PC-3 (cell line): Measurements from ENCODE around the gene ZDHHC19.

ENCODE experiments used
- EZH2 ChIP-seq: fragments of 300-600 bp; sonication (generic); IDR thresholded peaks from one replicate; pipeline ENCODE4 v1.6.1; 2017; ENCODE audit warnings: antibody characterized with exemption, mild to moderate bottlenecking, low read length; ENCODE audit not compliant: unreplicated experiment
- EZH2phosphoT487 ChIP-seq: fragments of 300-600 bp; sonication (generic); IDR thresholded peaks from 2 replicates; pipeline ENCODE4 v1.6.1; 2018; ENCODE audit warnings: mild to moderate bottlenecking, antibody characterized with exemption, low read length, borderline replicate concordance
- TF ChIP-seq, protein P1 (sequence below): fragments of 300-600 bp; sonication (generic); conservative IDR thresholded peaks from 2 replicates; pipeline ENCODE4 v1.5.1; 2017; ENCODE audit warnings: antibody characterized with exemption, low read depth, mild to moderate bottlenecking, low read length

DNA sequence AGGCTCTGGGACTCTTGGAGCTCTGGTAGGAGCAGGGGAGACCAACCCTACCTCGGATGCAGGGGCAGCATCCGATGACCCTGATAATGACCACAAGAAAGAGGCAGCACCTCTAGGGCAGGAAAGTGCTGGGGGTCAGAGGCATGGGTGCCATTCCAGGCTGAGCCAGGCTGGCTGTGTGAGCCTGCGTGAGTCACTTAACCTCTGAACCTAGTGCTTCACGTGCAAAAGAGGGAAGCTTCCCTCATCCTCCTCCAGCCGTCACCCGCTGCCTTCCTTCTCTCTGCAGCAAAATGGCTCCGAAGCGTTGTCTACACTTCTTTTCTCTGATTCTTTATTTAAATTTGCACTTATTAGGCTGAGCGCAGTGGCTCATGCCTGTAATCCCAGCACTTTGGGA, 35.5 kb downstream of the ZDHHC19 start:
- TF ChIP-seq, protein P1, sequence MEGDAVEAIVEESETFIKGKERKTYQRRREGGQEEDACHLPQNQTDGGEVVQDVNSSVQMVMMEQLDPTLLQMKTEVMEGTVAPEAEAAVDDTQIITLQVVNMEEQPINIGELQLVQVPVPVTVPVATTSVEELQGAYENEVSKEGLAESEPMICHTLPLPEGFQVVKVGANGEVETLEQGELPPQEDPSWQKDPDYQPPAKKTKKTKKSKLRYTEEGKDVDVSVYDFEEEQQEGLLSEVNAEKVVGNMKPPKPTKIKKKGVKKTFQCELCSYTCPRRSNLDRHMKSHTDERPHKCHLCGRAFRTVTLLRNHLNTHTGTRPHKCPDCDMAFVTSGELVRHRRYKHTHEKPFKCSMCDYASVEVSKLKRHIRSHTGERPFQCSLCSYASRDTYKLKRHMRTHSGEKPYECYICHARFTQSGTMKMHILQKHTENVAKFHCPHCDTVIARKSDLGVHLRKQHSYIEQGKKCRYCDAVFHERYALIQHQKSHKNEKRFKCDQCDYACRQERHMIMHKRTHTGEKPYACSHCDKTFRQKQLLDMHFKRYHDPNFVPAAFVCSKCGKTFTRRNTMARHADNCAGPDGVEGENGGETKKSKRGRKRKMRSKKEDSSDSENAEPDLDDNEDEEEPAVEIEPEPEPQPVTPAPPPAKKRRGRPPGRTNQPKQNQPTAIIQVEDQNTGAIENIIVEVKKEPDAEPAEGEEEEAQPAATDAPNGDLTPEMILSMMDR = no peak
- TF ChIP-seq EZH2 = no peak
- no peak for TF ChIP-seq EZH2phosphoT487
